ENCODE data around the gene ASIC1.

ASIC1 gene

DNA sequence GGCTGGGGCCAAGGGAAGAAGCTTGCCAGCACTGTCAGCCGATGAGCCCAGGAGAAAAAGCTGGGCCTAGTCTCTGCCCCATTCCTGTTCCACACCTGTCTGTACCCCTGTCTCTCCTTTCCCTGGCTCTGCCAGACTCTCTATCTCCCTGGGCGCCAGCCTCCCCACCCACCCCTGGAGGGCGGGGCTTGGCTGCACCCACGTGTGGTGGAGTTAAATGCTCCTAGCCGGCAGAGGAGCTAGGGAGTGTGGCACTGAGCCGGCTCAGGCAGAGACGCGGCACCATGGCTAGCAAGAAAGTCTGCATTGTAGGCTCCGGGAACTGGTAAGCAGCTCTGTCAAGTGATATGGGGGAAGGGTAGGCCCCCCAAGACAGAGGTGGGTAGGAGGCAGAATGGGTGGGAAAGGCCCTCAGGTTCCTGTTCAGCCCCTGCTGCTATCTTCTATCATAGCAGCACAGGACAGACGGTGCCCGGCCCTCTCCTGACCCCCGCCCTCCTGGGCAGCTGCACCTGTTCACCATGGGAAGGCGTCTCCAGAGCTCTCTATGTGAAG lies 46.4 kb downstream of the ASIC1 start, which contains the start of gene GPD1:
TSS of gene GPD1 (plus strand) at position 242 of the 555 bp plus-strand sequence. CDS start at position 285, 43 bp downstream.
- Mint-ChIP-seq H3K27ac (peak within 1 kb of the TSS in 1 of 2 donors; percentile 77), H3K9me3 (no peaks in the 10 kb centered on the region), H3K4me3 (no peak within 1 kb of the TSS), H3K4me1 (ENCODE audit: low read depth in 2 of 2) (no peaks in the 10 kb centered on the region), H3K36me3 (ENCODE audit: insufficient read depth) (peaks cover 20% of the 10 kb centered on the region), H3K27me3 (no peaks in the 10 kb centered on the region)
- DNase-seq (no peak), ATAC-seq (replicated peaks) (no peak)

DNA sequence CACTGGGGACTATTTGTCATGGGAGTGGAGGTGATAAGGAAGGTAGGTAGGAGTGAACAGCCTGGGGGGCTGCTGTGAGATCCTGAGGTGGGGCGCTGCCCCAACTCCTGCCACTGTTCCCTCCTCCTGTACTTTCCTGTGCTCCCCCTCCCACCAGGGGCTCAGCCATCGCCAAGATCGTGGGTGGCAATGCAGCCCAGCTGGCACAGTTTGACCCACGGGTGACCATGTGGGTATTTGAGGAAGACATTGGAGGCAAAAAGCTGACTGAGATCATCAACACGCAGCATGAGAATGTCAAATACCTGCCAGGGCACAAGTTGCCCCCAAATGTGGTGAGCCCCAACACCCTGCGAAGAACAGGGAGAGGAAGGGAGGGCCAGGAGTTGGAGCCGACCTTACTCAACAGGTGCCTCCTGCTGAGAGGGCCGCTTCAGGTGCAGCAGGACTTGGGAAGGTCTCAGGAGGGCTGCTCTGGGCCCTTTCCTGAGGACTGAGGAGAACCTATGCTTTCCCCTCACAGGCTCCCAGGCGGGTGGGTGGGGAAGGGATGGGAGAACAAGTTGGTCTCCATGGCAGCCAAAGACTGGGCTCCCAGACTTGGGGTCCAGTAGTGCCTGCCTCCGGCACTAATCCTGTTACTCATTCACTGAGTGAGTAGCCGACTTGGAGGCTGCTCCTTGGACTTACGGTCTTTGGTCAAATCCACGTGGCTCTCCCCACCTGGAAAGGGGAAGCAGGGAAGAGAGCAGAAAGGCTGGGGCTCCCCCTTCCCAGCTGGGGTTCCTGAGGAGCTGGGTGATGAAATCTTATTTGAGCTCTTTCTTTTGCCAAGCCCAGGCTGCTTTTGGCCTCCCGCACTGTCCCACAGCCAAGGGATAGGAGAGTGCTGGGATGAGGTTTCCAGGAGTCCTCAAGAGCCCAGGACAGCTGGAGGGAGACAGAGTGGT lies 47.3 kb downstream of the ASIC1 start:
- Mint-ChIP-seq H3K9me3 (no peaks in the 10 kb centered on the region), H3K4me3 (no peak overlapping the region), H3K4me1 (ENCODE audit: low read depth in 2 of 2) (no peaks in the 10 kb centered on the region), H3K36me3 (ENCODE audit: insufficient read depth) (peaks cover 11% of the 10 kb centered on the region), H3K27me3 (no peaks in the 10 kb centered on the region), H3K27ac (no peak overlapping the region)
- ATAC-seq (replicated peaks) (no peak), DNase-seq (no peak)

DNA sequence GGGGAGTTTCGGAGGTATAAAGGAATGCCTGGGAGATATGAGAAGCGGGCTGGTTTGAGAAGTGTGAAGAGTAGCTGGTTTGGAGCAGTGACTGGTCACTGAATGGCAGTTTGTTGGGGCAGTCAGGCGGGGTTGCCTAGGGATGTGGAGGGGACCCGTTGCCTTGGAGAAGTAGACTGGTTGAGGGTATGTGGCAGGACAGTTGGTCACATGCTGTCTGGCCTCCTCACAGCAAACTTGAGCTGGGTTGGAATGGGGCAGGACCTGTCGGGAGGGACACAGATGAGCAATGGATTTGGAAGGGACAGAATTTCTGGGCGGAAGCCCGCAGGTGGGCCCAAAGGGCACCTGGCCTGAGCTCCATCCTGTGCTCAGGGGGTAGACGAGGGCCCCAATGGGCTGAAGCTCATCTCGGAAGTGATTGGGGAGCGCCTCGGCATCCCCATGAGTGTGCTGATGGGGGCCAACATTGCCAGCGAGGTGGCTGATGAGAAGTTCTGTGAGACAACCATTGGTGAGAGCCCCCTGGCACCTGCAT lies 48.6 kb downstream of the ASIC1 start:
- peak overlapping the region in 1 of 2 donors; percentile 29 for H3K27ac Mint-ChIP-seq
- no peaks in the 10 kb centered on the region for H3K9me3 Mint-ChIP-seq
- DNase-seq, result no peak
- H3K36me3 Mint-ChIP-seq (ENCODE audit: insufficient read depth), result peaks cover under 1% of the 10 kb centered on the region
- no peak overlapping the region for H3K4me3 Mint-ChIP-seq
- ATAC-seq (replicated peaks), result no peak
- no peaks in the 10 kb centered on the region for H3K27me3 Mint-ChIP-seq
- peaks cover 4 to 5% of the 10 kb centered on the region in 2 donors for H3K4me1 Mint-ChIP-seq (ENCODE audit: low read depth in 2 of 2)

DNA sequence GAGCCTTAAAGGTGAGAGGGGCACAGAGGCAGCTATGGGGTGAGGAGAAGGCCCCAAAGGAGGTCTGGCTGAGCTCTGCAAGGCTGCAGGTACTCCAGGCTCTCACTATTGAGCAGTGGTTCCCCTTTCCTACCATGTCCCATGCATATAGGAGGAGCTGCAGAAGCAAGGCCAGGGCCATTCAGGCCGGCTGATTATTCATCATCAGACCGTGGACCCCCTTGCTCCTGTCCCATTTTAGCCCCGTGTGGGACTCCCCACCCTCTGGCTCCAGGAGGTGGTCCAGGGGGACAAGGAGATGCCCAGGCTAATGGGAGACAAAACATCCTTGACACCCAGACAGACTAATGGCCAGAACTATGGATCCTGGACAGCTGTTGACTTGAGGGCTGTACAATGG lies 49.5 kb downstream of the ASIC1 start:
- no peaks in the 10 kb centered on the region for H3K27me3 Mint-ChIP-seq
- peaks cover 4 to 8% of the 10 kb centered on the region in 2 donors for H3K4me1 Mint-ChIP-seq (ENCODE audit: low read depth in 2 of 2)
- H3K27ac Mint-ChIP-seq, result no peak overlapping the region
- H3K36me3 Mint-ChIP-seq (ENCODE audit: insufficient read depth), result peaks cover 1% of the 10 kb centered on the region
- DNase-seq (no peak), ATAC-seq (replicated peaks) (no peak)
- H3K4me3 Mint-ChIP-seq, result no peak overlapping the region
- no peaks in the 10 kb centered on the region for H3K9me3 Mint-ChIP-seq

DNA sequence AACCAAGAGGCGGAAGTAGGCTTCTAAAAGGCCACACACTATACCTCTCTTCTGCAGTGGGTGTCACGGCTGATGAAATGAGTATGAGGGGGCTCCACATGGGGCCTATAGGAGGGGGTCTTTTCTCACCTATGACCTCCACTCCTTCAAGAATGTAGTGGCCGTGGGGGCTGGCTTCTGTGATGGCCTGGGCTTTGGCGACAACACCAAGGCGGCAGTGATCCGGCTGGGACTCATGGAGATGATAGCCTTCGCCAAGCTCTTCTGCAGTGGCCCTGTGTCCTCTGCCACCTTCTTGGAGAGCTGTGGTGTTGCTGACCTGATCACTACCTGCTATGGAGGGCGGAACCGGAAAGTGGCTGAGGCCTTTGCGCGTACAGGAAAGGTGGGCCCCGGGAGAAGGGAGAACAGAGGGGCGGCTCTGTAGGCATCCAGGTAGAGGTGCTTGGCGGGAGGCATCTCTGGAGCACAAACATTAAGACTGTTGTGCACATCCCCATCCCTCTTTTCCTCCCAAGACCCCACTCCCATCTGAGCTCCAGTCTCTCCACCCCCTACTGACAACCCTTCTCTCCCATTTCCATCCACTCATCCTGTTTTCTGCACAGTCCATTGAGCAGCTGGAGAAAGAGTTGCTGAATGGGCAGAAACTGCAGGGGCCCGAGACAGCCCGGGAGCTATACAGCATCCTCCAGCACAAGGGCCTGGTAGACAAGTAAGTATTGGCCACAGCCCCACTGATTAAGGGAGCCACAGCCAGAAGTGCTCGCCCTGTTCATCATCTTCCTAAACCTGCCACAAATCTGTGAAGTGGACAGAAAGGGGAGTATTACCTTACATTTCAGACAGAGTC lies 50.2 kb downstream of the ASIC1 start:
- ATAC-seq (replicated peaks) (no peak), DNase-seq (no peak)
- Mint-ChIP-seq H3K4me3 (no peak overlapping the region), H3K27ac (no peak overlapping the region), H3K4me1 (ENCODE audit: low read depth in 2 of 2) (peaks cover 8% of the 10 kb centered on the region in 2 donors), H3K9me3 (no peaks in the 10 kb centered on the region), H3K27me3 (no peaks in the 10 kb centered on the region), H3K36me3 (ENCODE audit: insufficient read depth) (peaks cover 9% of the 10 kb centered on the region)

DNA sequence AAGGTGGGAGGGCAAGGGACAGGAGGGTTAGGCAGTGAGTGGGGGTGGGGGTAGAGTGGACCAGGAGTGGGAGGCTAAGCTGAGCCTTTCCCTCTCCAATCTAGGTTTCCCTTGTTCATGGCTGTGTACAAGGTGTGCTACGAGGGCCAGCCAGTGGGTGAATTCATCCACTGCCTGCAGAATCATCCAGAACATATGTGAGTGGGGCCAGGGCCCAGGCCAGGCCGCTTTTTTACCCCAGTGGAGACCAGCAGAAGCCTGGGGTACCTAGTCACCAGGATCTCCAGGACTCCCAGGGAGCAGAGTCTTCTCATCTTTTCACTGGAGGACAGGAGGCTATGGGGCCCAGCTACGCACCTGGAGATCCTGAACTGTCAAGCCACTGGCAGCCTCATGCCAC lies 51.9 kb downstream of the ASIC1 start:
- Mint-ChIP-seq H3K27ac (no peak overlapping the region), H3K4me1 (ENCODE audit: low read depth in 2 of 2) (peaks cover 13 to 14% of the 10 kb centered on the region in 2 donors), H3K4me3 (no peak overlapping the region), H3K27me3 (no peaks in the 10 kb centered on the region), H3K36me3 (ENCODE audit: insufficient read depth) (peaks cover 17% of the 10 kb centered on the region), H3K9me3 (no peaks in the 10 kb centered on the region)
- no peak for DNase-seq
- ATAC-seq (replicated peaks), result no peak

DNA sequence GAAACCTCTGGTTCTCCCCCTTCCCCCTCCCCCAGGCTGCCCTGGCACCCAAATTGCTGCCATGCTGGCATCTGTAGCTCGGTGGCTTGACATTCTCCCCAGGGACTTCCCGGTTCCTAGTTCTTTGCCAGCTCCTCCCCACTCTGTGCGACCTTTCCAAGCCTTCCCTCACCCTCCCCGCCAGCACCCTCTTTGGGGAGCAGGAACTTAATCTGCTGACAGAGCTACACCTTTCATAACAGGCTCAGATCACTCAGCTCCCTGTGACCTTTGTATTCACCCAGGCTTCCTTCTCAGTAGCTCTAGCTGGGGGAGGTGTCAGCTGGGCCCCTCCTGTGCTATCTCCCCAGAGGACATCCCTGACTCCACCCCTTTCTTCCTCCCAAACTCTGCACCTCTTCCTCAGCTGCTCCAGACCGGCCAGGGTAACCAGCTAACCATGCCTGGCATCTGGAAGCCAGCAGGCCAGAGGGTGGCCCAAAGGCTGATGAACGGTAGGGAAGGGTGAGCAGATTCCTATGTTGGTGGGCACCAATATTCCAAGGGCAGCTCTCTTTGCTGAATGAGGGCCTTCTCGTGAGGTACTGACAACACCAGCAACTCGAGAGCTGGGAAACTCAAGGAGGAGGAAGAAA lies 52.8 kb downstream of the ASIC1 start:
- no peak for ATAC-seq (replicated peaks)
- Mint-ChIP-seq H3K36me3 (ENCODE audit: insufficient read depth) (peaks cover 25% of the 10 kb centered on the region), H3K27ac (no peak overlapping the region), H3K4me3 (peak overlapping the region in 1 of 2 donors; percentile 48), H3K27me3 (no peaks in the 10 kb centered on the region), H3K9me3 (no peaks in the 10 kb centered on the region), H3K4me1 (ENCODE audit: low read depth in 2 of 2) (peaks cover 15 to 18% of the 10 kb centered on the region in 2 donors)
- DNase-seq, result no peak

DNA sequence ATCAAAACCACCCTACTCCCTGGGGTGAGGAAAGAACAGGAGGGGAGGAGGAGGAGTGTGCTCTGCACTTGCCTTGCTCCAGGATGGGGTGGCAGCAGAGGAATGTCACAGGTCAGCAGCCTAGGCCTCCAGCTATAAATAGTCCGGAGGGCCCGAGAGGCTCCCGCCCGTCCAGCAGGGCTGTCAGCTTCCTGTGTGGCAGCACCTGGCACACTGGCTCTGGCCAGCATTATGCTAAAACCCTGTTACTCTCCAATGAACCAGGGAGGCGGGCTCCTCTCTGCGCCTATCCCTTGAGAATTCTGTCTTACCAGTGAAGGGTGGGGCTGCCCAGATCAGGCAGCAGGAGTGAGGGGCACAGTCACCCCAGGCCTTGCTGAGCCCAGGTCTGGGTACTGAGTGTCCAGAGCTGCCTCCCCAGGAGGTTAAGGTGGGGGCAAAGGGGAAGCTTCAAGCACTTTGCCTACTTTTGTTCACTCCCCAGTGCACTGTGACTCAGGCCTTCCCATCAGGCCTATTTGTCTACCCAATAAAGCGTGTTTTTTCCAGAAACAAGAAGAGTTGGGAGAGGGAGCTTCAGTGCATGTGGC lies 53.5 kb downstream of the ASIC1 start:
- Mint-ChIP-seq H3K9me3 (no peaks in the 10 kb centered on the region), H3K27me3 (no peaks in the 10 kb centered on the region), H3K36me3 (ENCODE audit: insufficient read depth) (peaks cover 31% of the 10 kb centered on the region), H3K4me3 (peak overlapping the region; percentile 94 to 99), H3K4me1 (ENCODE audit: low read depth in 2 of 2) (peaks cover 20 to 24% of the 10 kb centered on the region in 2 donors), H3K27ac (peak overlapping the region in 1 of 2 donors; percentile 98)
- ATAC-seq (replicated peaks) (no peak), DNase-seq (no peak)

DNA sequence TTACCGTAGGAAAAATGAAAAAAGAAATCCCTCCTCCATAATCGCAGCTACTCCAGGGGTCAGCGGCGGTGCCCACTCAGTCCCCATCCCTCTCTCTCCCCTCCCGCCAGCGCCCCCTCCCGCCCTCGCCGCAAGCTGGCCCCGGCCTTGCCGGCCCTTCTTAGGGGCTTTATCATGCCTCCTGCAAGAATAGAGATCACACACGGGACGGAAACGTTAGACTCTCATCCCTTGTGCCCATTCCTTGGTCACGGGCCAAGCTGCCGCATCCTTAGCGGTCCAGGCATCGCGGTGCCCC lies 53.9 kb downstream of the ASIC1 start:
- Mint-ChIP-seq H3K9me3 (no peaks in the 10 kb centered on the region), H3K4me3 (peak overlapping the region; percentile 94 to 99), H3K4me1 (ENCODE audit: low read depth in 2 of 2) (peaks cover 24 to 29% of the 10 kb centered on the region in 2 donors), H3K27ac (peak overlapping the region; percentile 96 to 98), H3K36me3 (ENCODE audit: insufficient read depth) (peaks cover 36% of the 10 kb centered on the region), H3K27me3 (no peaks in the 10 kb centered on the region)
- DNase-seq (no peak), ATAC-seq (replicated peaks) (no peak)

DNA sequence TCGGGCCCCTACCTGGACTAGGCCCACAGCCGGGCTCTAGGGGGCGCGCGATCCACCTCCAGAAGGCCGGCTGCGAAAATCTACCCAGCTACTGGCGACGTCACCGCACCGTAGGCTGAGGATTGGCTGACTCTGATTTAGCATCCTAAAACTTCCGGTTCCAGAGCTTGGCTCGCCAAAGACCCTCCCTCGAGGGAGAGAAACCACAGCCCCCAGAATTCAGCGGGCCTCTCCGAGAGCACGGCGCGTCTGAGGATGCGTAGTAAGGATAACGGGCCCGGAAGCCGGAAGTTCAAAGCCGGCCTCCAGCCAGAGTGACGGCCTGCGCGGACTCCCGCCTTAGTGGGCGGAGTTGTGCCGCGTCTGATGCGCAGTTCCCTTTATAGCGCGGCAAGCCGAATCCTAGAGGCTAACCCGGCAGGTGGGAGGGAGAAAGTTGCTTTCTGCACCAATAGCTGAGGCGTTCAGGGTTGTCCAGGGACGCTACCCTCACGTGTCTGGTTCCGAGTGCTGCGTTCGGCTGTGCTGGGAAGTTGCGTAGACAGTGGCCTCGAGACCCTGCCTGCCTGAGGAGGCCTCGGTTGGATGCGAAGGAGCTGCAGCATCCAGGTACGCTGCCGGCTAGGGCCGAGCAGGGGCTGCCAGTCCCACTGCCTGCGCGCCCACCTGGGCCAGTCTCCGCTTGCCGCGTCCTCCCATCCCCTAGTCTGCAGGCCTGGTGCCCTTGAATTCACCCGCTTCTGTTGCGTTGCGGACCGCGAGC lies 54.5 kb downstream of the ASIC1 start, which contains the start of gene COX14:
TSS of gene COX14 (plus strand) at position 544 of the 763 bp plus-strand sequence. CDS start 7,808 bp downstream, outside the sequence.
- ATAC-seq (replicated peaks) (peak; percentile 81), DNase-seq (peak; percentile 98 to 99 (median 99))
- Mint-ChIP-seq H3K27ac (peak within 1 kb of the TSS; percentile 96 to 98), H3K36me3 (ENCODE audit: insufficient read depth) (peaks cover 38% of the 10 kb centered on the region), H3K27me3 (no peaks in the 10 kb centered on the region), H3K4me3 (peak within 1 kb of the TSS; percentile 94 to 99), H3K9me3 (no peaks in the 10 kb centered on the region), H3K4me1 (ENCODE audit: low read depth in 2 of 2) (peaks cover 28 to 34% of the 10 kb centered on the region in 2 donors)

DNA sequence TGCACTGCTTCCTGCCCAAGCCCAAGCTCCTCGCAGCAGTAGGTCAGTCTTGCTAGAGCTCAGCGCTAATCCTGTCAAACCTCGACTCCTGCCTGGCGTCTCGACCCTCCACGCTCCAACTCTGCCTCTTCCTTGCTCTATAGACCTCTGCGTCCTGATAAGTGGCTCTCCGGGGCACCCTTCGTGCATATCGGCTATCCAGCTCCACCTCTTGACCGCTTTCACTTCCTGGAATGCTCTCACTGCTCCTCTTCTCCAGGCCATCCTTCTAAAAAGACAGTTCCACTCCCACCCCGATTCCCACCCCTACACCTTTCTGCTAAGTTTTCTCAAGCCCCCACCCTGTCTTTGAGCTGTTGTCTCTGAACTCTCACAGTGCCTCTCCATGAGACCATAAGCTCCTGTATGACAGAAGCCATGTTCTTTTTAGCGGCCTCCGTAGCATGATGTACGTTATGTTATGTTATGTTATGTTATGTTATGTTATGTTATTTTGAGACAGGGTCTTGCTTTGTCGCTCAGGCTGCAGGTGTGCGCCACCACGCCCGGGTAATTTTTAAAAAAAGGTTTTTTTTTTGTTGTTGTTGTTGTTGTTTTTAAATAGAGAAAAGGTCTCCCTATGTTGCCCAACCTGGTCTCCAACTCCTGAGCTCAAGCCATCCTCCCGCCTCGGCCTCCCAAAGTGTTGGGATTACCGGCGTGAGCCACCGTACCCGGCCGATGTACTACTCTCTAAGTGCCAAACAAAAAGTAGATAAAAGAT lies 55.2 kb downstream of the ASIC1 start:
- Mint-ChIP-seq H3K9me3 (no peaks in the 10 kb centered on the region), H3K36me3 (ENCODE audit: insufficient read depth) (peaks cover 46% of the 10 kb centered on the region), H3K27me3 (no peaks in the 10 kb centered on the region), H3K4me3 (peak overlapping the region; percentile 94 to 99), H3K27ac (peak overlapping the region; percentile 96 to 98), H3K4me1 (ENCODE audit: low read depth in 2 of 2) (peaks cover 32 to 40% of the 10 kb centered on the region in 2 donors)
- ATAC-seq (replicated peaks), result no peak
- no peak for DNase-seq
